Left lobe of liver (tissue), 2 donors: ENCODE measurements around the gene MAP3K20. TPM values are rescaled to one million over a fixed set of nuclear protein-coding genes. Genes with fewer than 3 reads are reported as not detected.
A peak's percentile ranks its signal among the peaks of the same experiment; 100 is the strongest.
"Not testable (repeated sequence)": the region's sequence is repeated elsewhere in the genome, so short reads cannot be mapped to it uniquely, and the experiment has no call there.

Experiments
- ATAC-seq: fragments of 200-7000 bp; cut with Tn5 transposase; one replicate; pipeline ENCODE4 v1.9.1; 2020; ENCODE audit warnings: mild to moderate bottlenecking, moderate library complexity
- DNase-seq: peaks from one replicate; pipeline ENCODE4 v3.0.0-alpha.2; 2020; ENCODE audit warnings: low spot score
- total RNA-seq: library from RNA; stranded (reverse); gene quantifications from one replicate; pipeline ENCODE4 v1.2.1, GENCODE V29; 2021
- donor health status: DM: no; HTN: no; CAD: no; lungs with moderate emphysema.
- donor health status: DM: no; HTN: yes; CAD: no.

The MAP3K20 gene
- total RNA-seq = 13.7 TPM

GRCh38 chr2:173075781-173076580 is at the start of gene MAP3K20:
TSS of gene MAP3K20 (plus strand) at chr2:173075846. CDS start at chr2:173091032, 15,186 bp downstream.
- ATAC-seq = peak; percentile 85

GRCh38 chr2:173026479-173026878 is 49.2 kb upstream of the MAP3K20 start:
- no peak for ATAC-seq
- no peak for DNase-seq

More at GRCh38 chr2:173075781-173076580, at the start of gene MAP3K20:
- DNase-seq = peak; percentile 85

GRCh38 chr2:173027181-173028128 is 48.2 kb upstream of the MAP3K20 start:
- DNase-seq (peak; percentile 75), ATAC-seq (peak; percentile 97)

- ATAC-seq = no peak
- no peak for DNase-seq
Observed at GRCh38 chr2:173028141-173028540, 47.5 kb upstream of the MAP3K20 start.

- no peak for DNase-seq
Observed at GRCh38 chr2:173028671-173029070, 47.0 kb upstream of the MAP3K20 start.

DNA sequence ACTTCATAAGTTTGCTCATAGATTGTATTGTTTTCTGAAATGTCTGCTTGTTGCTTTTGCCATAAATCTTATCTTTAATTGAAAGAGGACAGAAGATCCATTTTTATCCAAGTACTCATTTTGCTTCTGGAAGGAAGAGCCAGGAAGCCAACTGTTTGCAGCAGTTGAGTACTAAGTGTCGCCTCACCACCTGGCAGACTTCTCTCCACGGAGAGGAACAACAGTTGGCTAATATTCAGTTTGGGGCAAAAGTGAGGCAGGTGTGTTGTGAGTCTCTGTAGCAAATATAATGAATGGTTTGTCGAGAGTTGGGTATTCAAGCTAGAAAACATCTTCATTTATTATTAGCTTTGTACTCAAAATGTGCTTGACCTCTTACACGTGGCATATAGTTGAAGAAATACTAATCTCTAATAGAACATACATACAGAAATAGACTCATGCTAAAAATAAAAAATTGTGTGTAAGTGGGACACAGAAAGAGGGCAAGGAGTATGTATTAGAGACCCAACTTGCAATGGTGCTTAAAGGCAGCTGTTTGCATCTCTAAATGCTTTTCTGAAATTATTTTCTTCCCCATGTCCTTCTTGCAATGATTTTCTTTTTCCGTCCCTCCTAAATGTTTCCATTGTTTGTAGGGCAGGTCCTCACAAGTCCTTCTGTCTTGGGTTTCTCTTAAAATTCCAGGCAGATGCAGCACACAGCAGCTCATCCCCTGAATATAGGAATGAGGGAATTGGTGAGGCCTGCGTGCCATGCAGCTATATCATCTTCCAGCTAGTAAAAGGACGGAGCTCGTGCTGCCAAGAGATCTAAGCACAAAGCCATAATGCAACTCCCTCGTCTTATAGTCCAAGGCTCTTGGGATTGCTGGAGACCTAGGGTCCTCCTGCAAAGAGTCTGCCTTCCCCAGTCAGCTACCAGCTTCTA is 44.8 kb upstream of the MAP3K20 start:
- ATAC-seq (no peak), DNase-seq (no peak)

More at GRCh38 chr2:173028671-173029070, 47.0 kb upstream of the MAP3K20 start:
- ATAC-seq = no peak

DNA sequence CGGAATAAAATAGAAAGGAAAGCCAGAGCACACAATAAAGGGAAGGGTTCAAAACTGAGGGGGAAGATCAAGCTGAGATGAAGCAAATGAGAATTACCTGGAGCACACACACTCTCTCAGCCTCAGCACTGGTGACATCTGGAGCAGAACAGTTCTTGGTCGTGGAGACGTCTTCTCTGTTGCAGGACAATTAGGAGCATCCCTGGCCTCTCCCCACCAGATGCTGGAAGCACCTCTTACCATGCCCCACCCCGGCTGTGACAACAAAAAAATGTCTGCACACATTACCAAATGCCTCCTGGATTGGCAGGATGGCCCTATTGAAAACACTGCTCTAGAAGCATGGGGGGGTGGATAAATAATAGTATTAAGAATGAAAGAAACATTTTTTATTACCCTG is 43.6 kb upstream of the MAP3K20 start:
- ATAC-seq (no peak), DNase-seq (no peak)

- ATAC-seq = no peak
- no peak for DNase-seq
Observed at GRCh38 chr2:173033084-173033483, 42.6 kb upstream of the MAP3K20 start.

DNA sequence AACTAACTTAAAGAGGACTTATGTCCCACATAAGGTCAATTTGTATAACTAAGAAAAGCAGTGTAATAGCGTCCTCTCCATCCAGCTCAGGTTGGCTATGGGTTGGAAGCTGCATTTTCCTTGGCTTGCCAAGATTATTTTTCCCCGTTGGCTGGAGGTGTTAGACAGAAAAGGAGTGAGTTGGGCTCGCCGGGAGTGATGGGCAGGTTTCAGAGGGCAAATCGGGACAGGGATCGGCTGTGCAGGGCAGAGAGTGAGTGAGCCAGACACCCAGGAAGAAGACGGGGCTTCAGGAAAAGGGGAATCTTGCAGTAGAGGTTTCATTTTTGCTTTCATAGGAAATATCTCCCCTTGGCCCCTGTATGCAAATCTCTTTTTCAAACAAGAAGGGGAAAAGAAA is 41.5 kb upstream of the MAP3K20 start:
- ATAC-seq = no peak
- DNase-seq = no peak

DNA sequence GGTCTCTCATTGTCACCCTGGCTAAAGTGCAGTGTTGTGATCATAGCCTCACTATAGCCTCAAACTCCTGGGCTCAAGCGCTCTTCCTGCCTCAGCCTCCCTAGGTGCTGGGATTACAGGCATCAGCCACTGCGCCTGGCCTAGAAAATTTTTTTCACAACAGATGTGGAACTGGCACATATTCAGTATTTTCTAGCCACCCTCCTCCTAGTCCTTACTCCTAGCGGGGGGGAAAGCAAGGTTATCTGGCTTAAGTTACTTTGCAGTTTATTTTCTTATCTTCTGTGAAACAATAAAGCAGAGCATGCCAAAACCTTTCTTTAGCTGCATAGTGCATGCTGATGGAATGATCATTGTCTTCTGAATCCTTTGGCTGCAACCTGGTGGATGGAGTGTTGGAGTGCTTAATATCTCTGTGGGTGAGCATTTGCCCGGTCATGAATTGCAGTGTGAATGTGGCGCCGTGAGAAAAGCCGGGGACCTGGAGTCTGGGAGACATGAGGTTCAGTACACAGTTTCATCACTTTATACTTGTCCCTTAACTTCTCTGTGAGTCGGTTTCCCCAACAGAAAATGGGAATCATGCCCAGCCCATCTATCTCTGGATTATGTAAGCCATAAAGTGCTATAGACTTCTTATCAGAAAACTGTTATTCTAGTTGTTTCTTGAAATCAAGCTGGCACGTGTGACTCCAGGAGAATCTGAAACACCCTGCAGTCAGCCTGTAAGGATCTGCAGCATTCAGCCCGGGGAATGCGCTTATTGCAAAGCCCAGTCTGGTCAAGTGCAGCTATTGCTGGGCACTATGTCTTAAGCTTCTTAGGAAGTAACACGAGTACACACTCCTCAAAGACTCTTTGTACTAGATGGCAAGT is 38.2 kb upstream of the MAP3K20 start:
- DNase-seq (no peak), ATAC-seq (no peak)

GRCh38 chr2:173038257-173038656 is 37.4 kb upstream of the MAP3K20 start:
- not testable (repeated sequence) for ATAC-seq, DNase-seq

GRCh38 chr2:173040729-173041128 is 34.9 kb upstream of the MAP3K20 start:
- ATAC-seq (no peak), DNase-seq (no peak)

- ATAC-seq (peak; percentile 98), DNase-seq (peak; percentile 78)
Observed at GRCh38 chr2:173043476-173043875, 32.2 kb upstream of the MAP3K20 start.

DNA sequence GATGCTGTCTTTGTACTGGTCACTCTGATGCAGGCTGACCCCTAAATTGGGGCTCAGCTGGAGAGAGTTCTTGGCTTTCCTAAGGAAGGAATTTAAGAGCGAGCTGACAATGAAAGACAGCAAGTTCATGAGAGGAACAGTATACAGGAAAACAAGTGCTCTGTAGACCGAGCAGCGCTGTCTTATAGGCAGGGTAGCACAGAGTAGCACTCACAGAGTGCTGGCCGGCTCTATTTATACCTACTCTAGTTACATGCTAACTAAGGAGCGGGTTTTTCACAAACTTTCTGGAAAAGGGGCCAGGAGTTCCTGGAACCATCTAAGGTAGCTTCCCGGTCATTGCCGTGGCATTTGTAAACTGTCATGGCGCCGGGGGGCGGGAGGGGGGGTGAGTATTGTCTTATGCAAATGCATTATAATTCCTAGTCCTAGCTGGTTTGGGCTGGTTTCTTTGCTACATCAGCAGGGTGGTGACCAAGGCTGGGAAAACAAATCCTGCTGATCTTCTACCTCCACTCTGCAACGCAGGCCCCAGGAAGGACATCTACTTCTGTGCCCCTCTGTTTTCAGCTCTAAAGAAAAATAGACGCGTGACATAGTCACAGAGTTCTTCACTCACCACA is 31.6 kb upstream of the MAP3K20 start:
- no peak for ATAC-seq
- no peak for DNase-seq

DNA sequence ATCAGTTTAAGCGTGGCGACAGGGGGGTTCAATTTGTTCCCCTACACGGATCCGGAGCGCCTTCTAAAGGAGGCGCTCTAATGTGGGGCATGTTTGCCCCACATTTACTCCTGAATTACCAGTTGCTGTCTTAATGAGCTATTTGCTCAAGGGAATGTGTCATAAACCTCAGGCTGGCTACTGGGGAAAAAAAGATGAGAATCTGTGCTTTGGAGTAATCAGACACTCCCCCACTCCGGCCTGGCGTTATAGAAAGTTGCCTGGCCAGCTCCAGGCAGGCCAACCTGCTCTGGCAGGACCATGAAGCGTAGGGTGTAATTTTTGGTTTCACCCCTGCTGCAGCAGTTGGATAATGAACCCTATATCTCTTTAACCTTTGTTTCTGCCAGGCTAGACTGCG is 31.0 kb upstream of the MAP3K20 start:
- DNase-seq = no peak

DNA sequence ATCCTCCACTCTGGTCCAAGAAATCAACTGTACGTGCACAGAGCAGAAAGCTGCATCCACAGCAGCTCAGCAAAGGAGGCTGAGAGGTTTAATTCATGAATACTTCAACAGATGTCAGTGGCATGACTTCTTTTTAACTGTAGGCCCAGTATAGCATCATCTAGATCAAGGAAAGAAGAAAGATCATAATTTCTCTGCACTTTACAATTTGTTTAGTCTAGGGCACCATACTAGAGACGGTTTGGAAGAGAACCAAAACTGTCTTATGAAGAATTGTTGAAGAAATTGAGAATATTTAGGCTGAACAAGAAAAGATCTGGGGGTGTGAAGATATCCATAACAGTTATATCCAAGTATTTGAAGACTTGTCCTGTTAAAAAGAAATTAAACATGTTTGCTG is 30.5 kb upstream of the MAP3K20 start:
- no peak for DNase-seq
- ATAC-seq = no peak

More for the DNA sequence above, 31.0 kb upstream of the MAP3K20 start:
- ATAC-seq = no peak

GRCh38 chr2:173048522-173048896 is 27.1 kb upstream of the MAP3K20 start:
- peak; percentile 41 for ATAC-seq
- no peak for DNase-seq

- DNase-seq (peak; percentile 79), ATAC-seq (peak; percentile 87)
Observed at GRCh38 chr2:173048897-173049661, 26.6 kb upstream of the MAP3K20 start.
